Measurements from ENCODE around the gene ISCU.
A peak's percentile ranks its signal among the peaks of the same experiment; 100 is the strongest.
"Not testable (repeated sequence)": the region's sequence is repeated elsewhere in the genome, so short reads cannot be mapped to it uniquely, and the experiment has no call there.

The ISCU gene

GRCh38 chr12:108526482-108527165 lies 35.8 kb upstream of the ISCU start:
- H3K36me3 Mint-ChIP-seq (ENCODE audit: low read depth), result peaks cover 100% of the 10 kb centered on the region
- H3K27ac Mint-ChIP-seq, result no peak overlapping the region

GRCh38 chr12:108527166-108527496 lies 35.3 kb upstream of the ISCU start:
- Mint-ChIP-seq H3K9me3 (no peaks in the 10 kb centered on the region), H3K27ac (peak overlapping the region; percentile 19), H3K27me3 (no peaks in the 10 kb centered on the region), H3K4me1 (ENCODE audit: low read depth) (no peaks in the 10 kb centered on the region), H3K36me3 (ENCODE audit: low read depth) (peaks cover 100% of the 10 kb centered on the region), H3K4me3 (no peak overlapping the region)
- intact Hi-C loops (cut with micrococcal nuclease), result no loop called here

More at GRCh38 chr12:108526482-108527165, 35.8 kb upstream of the ISCU start:
- H3K27me3 Mint-ChIP-seq, result no peaks in the 10 kb centered on the region
- intact Hi-C loops (cut with micrococcal nuclease), result no loop called here
- H3K4me3 Mint-ChIP-seq, result no peak overlapping the region
- H3K9me3 Mint-ChIP-seq, result no peaks in the 10 kb centered on the region
- H3K4me1 Mint-ChIP-seq (ENCODE audit: low read depth), result no peaks in the 10 kb centered on the region

GRCh38 chr12:108530161-108530560 lies 32.2 kb upstream of the ISCU start:
- Mint-ChIP-seq H3K4me3 (no peak overlapping the region), H3K9me3 (no peaks in the 10 kb centered on the region), H3K27ac (no peak overlapping the region), H3K27me3 (no peaks in the 10 kb centered on the region), H3K36me3 (ENCODE audit: low read depth) (peaks cover 96% of the 10 kb centered on the region), H3K4me1 (ENCODE audit: low read depth) (no peaks in the 10 kb centered on the region)
- intact Hi-C loops (cut with micrococcal nuclease), result no loop called here

- no peaks in the 10 kb centered on the region for H3K27me3 Mint-ChIP-seq
- H3K4me3 Mint-ChIP-seq, result no peak overlapping the region
- H3K36me3 Mint-ChIP-seq (ENCODE audit: low read depth), result peaks cover 96% of the 10 kb centered on the region
- no peak overlapping the region for H3K27ac Mint-ChIP-seq
- H3K4me1 Mint-ChIP-seq (ENCODE audit: low read depth), result no peaks in the 10 kb centered on the region
- no peaks in the 10 kb centered on the region for H3K9me3 Mint-ChIP-seq
- intact Hi-C loops (cut with micrococcal nuclease), result no loop called here
Observed at GRCh38 chr12:108531929-108532848, 30.2 kb upstream of the ISCU start.

- intact Hi-C loops (cut with micrococcal nuclease), result no loop called here
- Mint-ChIP-seq H3K27me3 (no peaks in the 10 kb centered on the region), H3K27ac (peak overlapping the region; percentile 32), H3K36me3 (ENCODE audit: low read depth) (peaks cover 83% of the 10 kb centered on the region), H3K4me3 (no peak overlapping the region), H3K9me3 (no peaks in the 10 kb centered on the region), H3K4me1 (ENCODE audit: low read depth) (peaks cover 26% of the 10 kb centered on the region)
Observed at GRCh38 chr12:108538146-108538545, 24.2 kb upstream of the ISCU start.

GRCh38 chr12:108538616-108539195 lies 23.7 kb upstream of the ISCU start:
- Mint-ChIP-seq H3K36me3 (ENCODE audit: low read depth) (peaks cover 83% of the 10 kb centered on the region), H3K27ac (no peak overlapping the region), H3K9me3 (no peaks in the 10 kb centered on the region)

GRCh38 chr12:108542320-108542719 lies 20.1 kb upstream of the ISCU start:
- Mint-ChIP-seq H3K27ac (peak overlapping the region; percentile 87), H3K9me3 (no peaks in the 10 kb centered on the region), H3K27me3 (no peaks in the 10 kb centered on the region), H3K4me1 (ENCODE audit: low read depth) (peaks cover 28% of the 10 kb centered on the region), H3K4me3 (no peak overlapping the region), H3K36me3 (ENCODE audit: low read depth) (peaks cover 78% of the 10 kb centered on the region)
- intact Hi-C loops (cut with micrococcal nuclease), result no loop called here

More at GRCh38 chr12:108538616-108539195, 23.7 kb upstream of the ISCU start:
- Mint-ChIP-seq H3K4me3 (no peak overlapping the region), H3K4me1 (ENCODE audit: low read depth) (peaks cover 28% of the 10 kb centered on the region), H3K27me3 (no peaks in the 10 kb centered on the region)
- intact Hi-C loops (cut with micrococcal nuclease), result no loop called here

- Mint-ChIP-seq H3K4me3 (no peak overlapping the region), H3K27ac (no peak overlapping the region)
Observed at GRCh38 chr12:108543652-108544051, 18.7 kb upstream of the ISCU start.

GRCh38 chr12:108547686-108548085 lies 14.7 kb upstream of the ISCU start:
- intact Hi-C loops (cut with micrococcal nuclease), result no loop called here
- no peaks in the 10 kb centered on the region for H3K9me3 Mint-ChIP-seq
- peaks cover 40% of the 10 kb centered on the region for H3K4me1 Mint-ChIP-seq (ENCODE audit: low read depth)
- peak overlapping the region; percentile 83 for H3K27ac Mint-ChIP-seq
- H3K36me3 Mint-ChIP-seq (ENCODE audit: low read depth), result peaks cover 56% of the 10 kb centered on the region
- H3K27me3 Mint-ChIP-seq, result no peaks in the 10 kb centered on the region
- H3K4me3 Mint-ChIP-seq, result peak overlapping the region; percentile 17

More at GRCh38 chr12:108543652-108544051, 18.7 kb upstream of the ISCU start:
- no peaks in the 10 kb centered on the region for H3K9me3 Mint-ChIP-seq
- peaks cover 73% of the 10 kb centered on the region for H3K36me3 Mint-ChIP-seq (ENCODE audit: low read depth)
- intact Hi-C loops (cut with micrococcal nuclease), result no loop called here
- H3K4me1 Mint-ChIP-seq (ENCODE audit: low read depth), result peaks cover 34% of the 10 kb centered on the region
- H3K27me3 Mint-ChIP-seq, result no peaks in the 10 kb centered on the region

GRCh38 chr12:108548954-108549521 lies 13.4 kb upstream of the ISCU start:
- Mint-ChIP-seq H3K9me3 (no peaks in the 10 kb centered on the region), H3K27me3 (no peaks in the 10 kb centered on the region), H3K4me1 (ENCODE audit: low read depth) (peaks cover 45% of the 10 kb centered on the region), H3K36me3 (ENCODE audit: low read depth) (peaks cover 43% of the 10 kb centered on the region), H3K27ac (no peak overlapping the region), H3K4me3 (no peak overlapping the region)
- intact Hi-C loops (cut with micrococcal nuclease), result no loop called here

GRCh38 chr12:108551535-108551934 lies 10.9 kb upstream of the ISCU start:
- intact Hi-C loops (cut with micrococcal nuclease), result no loop called here
- no peaks in the 10 kb centered on the region for H3K9me3 Mint-ChIP-seq
- no peak overlapping the region for H3K4me3 Mint-ChIP-seq
- peaks cover 20% of the 10 kb centered on the region for H3K36me3 Mint-ChIP-seq (ENCODE audit: low read depth)
- H3K27me3 Mint-ChIP-seq, result no peaks in the 10 kb centered on the region
- no peak overlapping the region for H3K27ac Mint-ChIP-seq
- H3K4me1 Mint-ChIP-seq (ENCODE audit: low read depth), result peaks cover 47% of the 10 kb centered on the region

- Mint-ChIP-seq H3K9me3 (no peaks in the 10 kb centered on the region), H3K27me3 (no peaks in the 10 kb centered on the region), H3K4me1 (ENCODE audit: low read depth) (peaks cover 52% of the 10 kb centered on the region), H3K27ac (no peak overlapping the region), H3K4me3 (no peak overlapping the region), H3K36me3 (ENCODE audit: low read depth) (peaks cover 23% of the 10 kb centered on the region)
- intact Hi-C loops (cut with micrococcal nuclease), result no loop called here
Observed at GRCh38 chr12:108553799-108554198, 8.6 kb upstream of the ISCU start.

- H3K27ac Mint-ChIP-seq, result not testable (repeated sequence)
- Mint-ChIP-seq H3K4me1 (ENCODE audit: low read depth) (peaks cover 58% of the 10 kb centered on the region), H3K36me3 (ENCODE audit: low read depth) (peaks cover 30% of the 10 kb centered on the region)
Observed at GRCh38 chr12:108555383-108555782, 7.0 kb upstream of the ISCU start.

More at GRCh38 chr12:108555383-108555782, 7.0 kb upstream of the ISCU start:
- H3K4me3 Mint-ChIP-seq; intact Hi-C loops (cut with micrococcal nuclease); H3K27me3 Mint-ChIP-seq; H3K9me3 Mint-ChIP-seq: not testable (repeated sequence)

Data from dendritic cell treated with granulocyte-macrophage colony-stimulating factor and Interleukin-4, amounts not matched to agents 40 ng/mL and 50 ng/mL, for 4 days (primary cell).